ENCODE data around the gene CAVIN3. TPM values are rescaled to one million over a fixed set of nuclear protein-coding genes. Genes with fewer than 3 reads are reported as not detected.

CAVIN3 gene
- total RNA-seq, 1 experiment from 2014 or later: 18.6 TPM

DNA sequence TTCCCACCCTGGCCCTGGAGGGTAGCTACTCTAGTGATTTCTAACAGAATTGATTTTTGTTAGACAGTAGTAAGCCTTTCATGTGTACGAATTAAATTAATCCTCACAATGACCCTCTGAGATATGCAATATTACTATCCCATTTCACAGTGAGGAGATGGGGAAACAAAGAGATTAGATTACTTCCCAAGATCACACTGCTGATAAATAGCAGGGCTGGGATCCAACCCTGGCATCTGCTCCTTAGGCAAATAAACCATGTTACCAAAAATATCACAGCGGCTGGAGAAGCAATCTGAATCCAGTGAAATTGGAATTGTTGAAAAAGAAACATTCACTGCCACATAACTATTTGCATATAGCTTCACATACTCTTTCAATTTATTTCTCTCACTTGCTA, 12.8 kb upstream of the CAVIN3 start:
- DNase-seq (ENCODE audit: low read depth, low spot score) (no peak), ATAC-seq (no peak)
- Histone ChIP-seq H3K27me3 (ENCODE audit: insufficient read depth, low read length) (no peaks in the 10 kb centered on the region), H3K4me3 (replicated peaks in 1 of 2; ENCODE audit: low read depth in 1 of 2, low read length in 2 of 2) (no peak overlapping the region), H3K9ac (ENCODE audit: low read length) (no peak overlapping the region), H3K4me2 (ENCODE audit: low read length) (no peak overlapping the region), H3K9me3 (ENCODE audit: control insufficient read depth in 1 of 2, insufficient read depth in 1 of 2, low read depth in 1 of 2, low read length in 2 of 2) (no peaks in the 10 kb centered on the region), H2AFZ (ENCODE audit: low read depth, low read length, poor library complexity, severe bottlenecking) (no peak overlapping the region), H4K20me1 (ENCODE audit: insufficient read depth) (no peaks in the 10 kb centered on the region), H3K4me1 (ENCODE audit: control insufficient read depth in 1 of 2, insufficient read depth in 2 of 2, low read length in 2 of 2) (no peaks in the 10 kb centered on the region), H3K27ac (ENCODE audit: low read depth, low read length) (no peak overlapping the region), H3K79me2 (ENCODE audit: insufficient read depth, low read length) (no peaks in the 10 kb centered on the region), H3K36me3 (ENCODE audit: control insufficient read depth in 1 of 2, insufficient read depth in 2 of 2, low read length in 2 of 2) (no peaks in the 10 kb centered on the region), H3K9me2 (ENCODE audit: insufficient read depth) (no peaks in the 10 kb centered on the region)
- ChIA-PET POLR2A (no interaction called here), CTCF (interaction anchor here (1.5 kb wide), 1 partner anchor 20 kb away, joined by 4 read pairs; no protein-coding TSS in a partner anchor), RAD21 (ENCODE audit: low non-redundant PET in 1 of 2, low total read pairs in 2 of 2, uncharacterized antibody in 2 of 2, unreplicated experiment in 2 of 2) (no interaction called here)
- intact Hi-C loops (cut with micrococcal nuclease): no loop called here
- TF ChIP-seq JUND (IDR thresholded peaks at IDR 0.05) (no peak), POLR2A (IDR thresholded peaks at IDR 0.05; ENCODE audit: borderline replicate concordance, extremely low read depth, insufficient read depth, insufficient read length) (no peak)
- BruUV-seq (replicated peaks): no TSS peak

DNA sequence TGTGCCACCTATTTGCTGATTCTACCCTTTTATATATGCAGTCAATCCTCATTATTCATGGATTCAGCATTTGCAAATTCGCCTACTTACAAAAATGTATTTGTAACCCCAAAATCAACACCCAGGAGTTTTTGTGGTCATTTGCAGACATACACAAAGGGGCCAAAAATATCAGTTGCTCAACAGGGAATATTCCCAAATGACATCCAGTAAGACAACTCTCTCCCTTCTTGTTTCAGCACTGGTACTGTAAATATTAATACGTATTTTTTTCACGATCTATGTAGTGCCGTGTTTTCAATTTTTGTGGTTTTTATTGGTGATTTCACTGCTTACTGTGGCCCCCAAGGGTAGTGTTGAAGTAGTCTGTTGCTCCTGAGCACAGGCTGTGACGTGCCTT, 11.8 kb upstream of the CAVIN3 start:
- ChIA-PET RAD21 (ENCODE audit: low non-redundant PET in 1 of 2, low total read pairs in 2 of 2, uncharacterized antibody in 2 of 2, unreplicated experiment in 2 of 2) (no interaction called here), CTCF (interaction anchor here (1.5 kb wide), 1 partner anchor 21 kb away, joined by 4 read pairs; no protein-coding TSS in a partner anchor), POLR2A (no interaction called here)
- no peaks in the 10 kb centered on the region for H4K20me1 ChIP-seq (ENCODE audit: insufficient read depth)
- DNase-seq (ENCODE audit: low read depth, low spot score) (no peak), ATAC-seq (no peak)
- no peak overlapping the region for H3K27ac ChIP-seq (ENCODE audit: low read depth, low read length)
- H3K79me2 ChIP-seq (ENCODE audit: insufficient read depth, low read length): no peaks in the 10 kb centered on the region
- BruUV-seq (replicated peaks): no TSS peak
- no peaks in the 10 kb centered on the region for H3K36me3 ChIP-seq (ENCODE audit: control insufficient read depth in 1 of 2, insufficient read depth in 2 of 2, low read length in 2 of 2)
- intact Hi-C loops (cut with micrococcal nuclease): no loop called here
- H2AFZ ChIP-seq (ENCODE audit: low read depth, low read length, poor library complexity, severe bottlenecking): no peak overlapping the region
- no peak overlapping the region for H3K4me3 ChIP-seq (replicated peaks in 1 of 2; ENCODE audit: low read depth in 1 of 2, low read length in 2 of 2)
- no peaks in the 10 kb centered on the region for H3K9me3 ChIP-seq (ENCODE audit: control insufficient read depth in 1 of 2, insufficient read depth in 1 of 2, low read depth in 1 of 2, low read length in 2 of 2)
- TF ChIP-seq ZBTB33 (IDR thresholded peaks at IDR 0.05; ENCODE audit: extremely low read depth, insufficient replicate concordance, low read length) (no peak), FOSL1 (IDR thresholded peaks at IDR 0.05; ENCODE audit: low read depth) (no peak), YY1 (IDR thresholded peaks at IDR 0.05; ENCODE audit: extremely low read depth, insufficient replicate concordance, low read depth, low read length) (no peak), CEBPB (IDR thresholded peaks at IDR 0.05; ENCODE audit: low read depth) (no peak), SIN3A (IDR thresholded peaks at IDR 0.05; ENCODE audit: low read depth) (no peak), ZFX (IDR thresholded peaks at IDR 0.05) (no peak), POLR2A (IDR thresholded peaks at IDR 0.05; ENCODE audit: borderline replicate concordance, extremely low read depth, insufficient read depth, insufficient read length) (no peak), RAD21 (IDR thresholded peaks at IDR 0.05; ENCODE audit: low read depth) (no peak), EZH2 (IDR thresholded peaks at IDR 0.05) (no peak), POLR2AphosphoS5 (IDR thresholded peaks at IDR 0.05; ENCODE audit: low read depth, low read length) (no peak), EZH2phosphoT487 (IDR thresholded peaks at IDR 0.05; ENCODE audit: borderline replicate concordance) (no peak), ELF1 (IDR thresholded peaks at IDR 0.05; ENCODE audit: borderline replicate concordance, low read depth) (no peak), SP1 (IDR thresholded peaks at IDR 0.05; ENCODE audit: low read depth) (no peak)
- TF ChIP-seq, protein P1, sequence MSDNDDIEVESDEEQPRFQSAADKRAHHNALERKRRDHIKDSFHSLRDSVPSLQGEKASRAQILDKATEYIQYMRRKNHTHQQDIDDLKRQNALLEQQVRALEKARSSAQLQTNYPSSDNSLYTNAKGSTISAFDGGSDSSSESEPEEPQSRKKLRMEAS (IDR thresholded peaks at IDR 0.05): no peak
- TF ChIP-seq, protein P2, sequence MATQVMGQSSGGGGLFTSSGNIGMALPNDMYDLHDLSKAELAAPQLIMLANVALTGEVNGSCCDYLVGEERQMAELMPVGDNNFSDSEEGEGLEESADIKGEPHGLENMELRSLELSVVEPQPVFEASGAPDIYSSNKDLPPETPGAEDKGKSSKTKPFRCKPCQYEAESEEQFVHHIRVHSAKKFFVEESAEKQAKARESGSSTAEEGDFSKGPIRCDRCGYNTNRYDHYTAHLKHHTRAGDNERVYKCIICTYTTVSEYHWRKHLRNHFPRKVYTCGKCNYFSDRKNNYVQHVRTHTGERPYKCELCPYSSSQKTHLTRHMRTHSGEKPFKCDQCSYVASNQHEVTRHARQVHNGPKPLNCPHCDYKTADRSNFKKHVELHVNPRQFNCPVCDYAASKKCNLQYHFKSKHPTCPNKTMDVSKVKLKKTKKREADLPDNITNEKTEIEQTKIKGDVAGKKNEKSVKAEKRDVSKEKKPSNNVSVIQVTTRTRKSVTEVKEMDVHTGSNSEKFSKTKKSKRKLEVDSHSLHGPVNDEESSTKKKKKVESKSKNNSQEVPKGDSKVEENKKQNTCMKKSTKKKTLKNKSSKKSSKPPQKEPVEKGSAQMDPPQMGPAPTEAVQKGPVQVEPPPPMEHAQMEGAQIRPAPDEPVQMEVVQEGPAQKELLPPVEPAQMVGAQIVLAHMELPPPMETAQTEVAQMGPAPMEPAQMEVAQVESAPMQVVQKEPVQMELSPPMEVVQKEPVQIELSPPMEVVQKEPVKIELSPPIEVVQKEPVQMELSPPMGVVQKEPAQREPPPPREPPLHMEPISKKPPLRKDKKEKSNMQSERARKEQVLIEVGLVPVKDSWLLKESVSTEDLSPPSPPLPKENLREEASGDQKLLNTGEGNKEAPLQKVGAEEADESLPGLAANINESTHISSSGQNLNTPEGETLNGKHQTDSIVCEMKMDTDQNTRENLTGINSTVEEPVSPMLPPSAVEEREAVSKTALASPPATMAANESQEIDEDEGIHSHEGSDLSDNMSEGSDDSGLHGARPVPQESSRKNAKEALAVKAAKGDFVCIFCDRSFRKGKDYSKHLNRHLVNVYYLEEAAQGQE (IDR thresholded peaks at IDR 0.05; ENCODE audit: low read depth): no peak
- TF ChIP-seq, protein P3, sequence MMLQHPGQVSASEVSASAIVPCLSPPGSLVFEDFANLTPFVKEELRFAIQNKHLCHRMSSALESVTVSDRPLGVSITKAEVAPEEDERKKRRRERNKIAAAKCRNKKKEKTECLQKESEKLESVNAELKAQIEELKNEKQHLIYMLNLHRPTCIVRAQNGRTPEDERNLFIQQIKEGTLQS (IDR thresholded peaks at IDR 0.05): no peak
- H3K9ac ChIP-seq (ENCODE audit: low read length): no peak overlapping the region
- H3K9me2 ChIP-seq (ENCODE audit: insufficient read depth): no peaks in the 10 kb centered on the region
- H3K4me1 ChIP-seq (ENCODE audit: control insufficient read depth in 1 of 2, insufficient read depth in 2 of 2, low read length in 2 of 2): no peaks in the 10 kb centered on the region
- H3K27me3 ChIP-seq (ENCODE audit: insufficient read depth, low read length): no peaks in the 10 kb centered on the region
- H3K4me2 ChIP-seq (ENCODE audit: low read length): no peak overlapping the region

All from HCT116 (cell line).